GM12875 (cell line): Measurements from ENCODE around the gene SELENOM.
"Not testable (repeated sequence)": the region's sequence is repeated elsewhere in the genome, so short reads cannot be mapped to it uniquely, and the experiment has no call there.

ENCODE experiments used
- H3K4me3 ChIP-seq: one replicate; pipeline ENCODE4 v1.5.1; 2011; ENCODE audit warnings: low read depth, low read length, control low read depth
- CTCF ChIP-seq: IDR thresholded peaks from 2 replicates; pipeline ENCODE4 v1.5.1; 2011; ENCODE audit warnings: low read depth, mild to moderate bottlenecking, control low read depth, inconsistent platforms, low read length, moderate library complexity, borderline replicate concordance; ENCODE audit not compliant: insufficient read depth

Gene SELENOM

GRCh38 chr22:31082606-31083376 lies 24.6 kb downstream of the SELENOM start:
- peak; percentile 59; the same call in 1 of the 2 replicates for TF ChIP-seq CTCF
- H3K4me3 ChIP-seq: peak overlapping the region; percentile 71

- no peak for TF ChIP-seq CTCF
- peak overlapping the region; percentile 64 for H3K4me3 ChIP-seq
Observed at GRCh38 chr22:31081963-31082605, 25.3 kb downstream of the SELENOM start.

- no peak for TF ChIP-seq CTCF
- peak within 1 kb of the TSS; percentile 64 for H3K4me3 ChIP-seq
Observed at GRCh38 chr22:31080848-31081649, 26.3 kb downstream of the SELENOM start, which contains the start of gene SMTN. TSS of gene SMTN (plus strand) at chr22:31081318. CDS start at chr22:31083259, 1,941 bp downstream.

GRCh38 chr22:31080164-31080847 lies 27.1 kb downstream of the SELENOM start:
- H3K4me3 ChIP-seq: peak overlapping the region; percentile 64
- TF ChIP-seq CTCF: no peak

- H3K4me3 ChIP-seq: no peak overlapping the region
- TF ChIP-seq CTCF: no peak
Observed at GRCh38 chr22:31079095-31079642, 28.2 kb downstream of the SELENOM start.

- not testable (repeated sequence) for H3K4me3 ChIP-seq
Observed at GRCh38 chr22:31078389-31078788, 29.0 kb downstream of the SELENOM start.
